Sigmoid colon (tissue), 7 donors: ENCODE results near the gene DYRK4. TPM values are rescaled to one million over a fixed set of nuclear protein-coding genes. Genes with fewer than 3 reads are reported as not detected.
A peak's percentile ranks its signal among the peaks of the same experiment; 100 is the strongest.

Experiments used
- DNase-seq: peaks from one replicate; pipeline ENCODE4 v3.0.0-alpha.2; 2019
- H3K27ac ChIP-seq, 4 donors: fragments of 200-600 bp; sonication (generic); one replicate each; pipeline ENCODE4 v1.5.1; 2016 to 2019; ENCODE audit warnings: mild to moderate bottlenecking in 1 of 4
- H3K27me3 ChIP-seq, 3 donors: fragments of 200-600 bp; sonication (generic); one replicate each; pipeline ENCODE4 v1.5.1; 2019; ENCODE audit warnings: mild to moderate bottlenecking in 1 of 3
- H3K36me3 ChIP-seq, 4 donors: fragments of 200-600 bp; sonication (generic); one replicate each; pipeline ENCODE4 v1.5.1; 2016 to 2019
- H3K4me1 ChIP-seq, 4 donors: fragments of 200-600 bp; sonication (generic); one replicate each; pipeline ENCODE4 v1.5.1; 2017 to 2019
- H3K4me3 ChIP-seq, 4 donors: fragments of 200-600 bp; sonication (generic); one replicate each; pipeline ENCODE4 v1.5.1; 2017 to 2019; ENCODE audit warnings: mild to moderate bottlenecking in 2 of 4, moderate library complexity in 1 of 4
- H3K9me3 ChIP-seq, 4 donors: fragments of 200-600 bp in 3 of 4; sonication (generic) in 3 of 4; one replicate each; pipeline versions ENCODE4 v1.5.1 to v1.6.1; 2013 to 2019
- EP300 ChIP-seq, 4 donors: sonication (generic); formaldehyde crosslinking; IDR thresholded peaks; one replicate each; pipeline ENCODE4 v1.6.1; 2017; ENCODE audit warnings: antibody characterized with exemption in 4 of 4
- POLR2A ChIP-seq, 2 donors: fragments of 450-650 bp; IDR thresholded peaks; one replicate each; pipeline ENCODE4 v1.6.1; 2016; ENCODE audit warnings: antibody characterized with exemption in 2 of 2, mild to moderate bottlenecking in 2 of 2, moderate library complexity in 2 of 2
- POLR2AphosphoS5 ChIP-seq, 4 donors: sonication (generic); formaldehyde crosslinking; IDR thresholded peaks; one replicate each; pipeline ENCODE4 v1.6.1; 2017; ENCODE audit warnings: antibody characterized with exemption in 4 of 4
- WGBS, 2 donors: extraction: QIAGEN DNeasy Blood & Tissue Kit; methylation state at CpG; one replicate each; pipeline ENCODE4 v1.1.7; 2013; 5-methylcytosine and 5-hydroxymethylcytosine counted together
- intact Hi-C: fragments of 100-400 bp; cut with DNase I; formaldehyde crosslinking; loops from one replicate; pipeline ENCODE4 v1.15.1; 2023
- polyA plus RNA-seq, 3 donors: library from polyadenylated mRNA; stranded (reverse); fragments of 200-250 nt; gene quantifications; one replicate each; pipeline ENCODE4 v1.2.3, GENCODE V29; 2013
- total RNA-seq, 4 donors: library from RNA; depleted of rRNA; stranded (reverse); fragments of >200 nt; gene quantifications; one replicate each; pipeline ENCODE4 v1.1.0, GENCODE V29; 2016
- TF ChIP-seq, protein P1 (sequence below), 4 experiments: fragments of 450-650 bp in 3 of 4; fragments of 200-600 bp in 1 of 4; IDR thresholded peaks; one replicate each; pipeline ENCODE4 v1.5.1; 2016 to 2019; ENCODE audit warnings: antibody characterized with exemption in 4 of 4, mild to moderate bottlenecking in 3 of 4, moderate library complexity in 2 of 4
- donor health status: healthy with polysubstance abuse.
- donor health status: Bipolar disorder and iron deficiency.
- donor health status: healthy.

DYRK4 gene
- total and polyA plus RNA-seq, 7 donors: 22.5 to 63.5 (median 31.9) TPM

DNA sequence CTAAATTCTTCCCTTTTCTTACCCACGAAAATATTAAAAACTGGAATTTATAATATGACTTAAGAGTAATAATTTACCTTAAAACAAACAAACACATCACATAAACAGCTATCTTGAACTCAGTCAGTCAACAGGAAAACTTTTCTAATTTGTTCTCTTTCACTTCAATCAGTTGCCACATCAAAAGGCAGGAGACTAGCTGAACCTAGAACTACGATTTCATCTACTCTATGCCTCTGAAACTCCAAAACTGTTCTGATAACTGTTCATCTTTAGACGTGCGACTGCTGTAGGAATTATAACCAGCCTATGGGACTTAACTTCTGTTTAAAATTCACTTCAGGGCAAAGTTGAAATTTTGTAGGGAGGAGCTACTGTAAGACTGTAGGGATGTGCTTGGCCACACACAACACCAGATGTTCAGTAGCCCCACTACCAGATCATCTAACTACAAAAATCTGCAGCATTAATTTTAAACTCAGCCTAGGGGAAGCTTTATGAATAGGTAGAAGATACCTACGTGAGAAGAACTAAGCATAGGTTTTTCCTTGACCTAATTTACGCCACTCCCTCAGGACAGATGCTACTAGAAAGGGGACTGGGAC is 30.9 kb upstream of the DYRK4 start:
- Histone ChIP-seq H3K27ac (no peak overlapping the region), H3K4me1 (no peaks in the 10 kb centered on the region), H3K9me3 (no peaks in the 10 kb centered on the region), H3K36me3 (peaks cover 5 to 69% (median 9%) of the 10 kb centered on the region in 4 donors), H3K4me3 (no peak overlapping the region), H3K27me3 (no peaks in the 10 kb centered on the region)
- WGBS, 2 donors: 78 to 81% methylated on average over 6 of the region's 6 CpGs
- DNase-seq: no peak
- intact Hi-C loops: loop anchor here (10.0 kb wide), 1 partner anchor 206 kb away; the partner anchor contains the start of gene TIGAR
- no peak for TF ChIP-seq EP300 (IDR thresholded peaks at IDR 0.05)
- TF ChIP-seq POLR2A (IDR thresholded peaks at IDR 0.05): no peak
- TF ChIP-seq POLR2AphosphoS5 (IDR thresholded peaks at IDR 0.05): no peak
- TF ChIP-seq, protein P1, sequence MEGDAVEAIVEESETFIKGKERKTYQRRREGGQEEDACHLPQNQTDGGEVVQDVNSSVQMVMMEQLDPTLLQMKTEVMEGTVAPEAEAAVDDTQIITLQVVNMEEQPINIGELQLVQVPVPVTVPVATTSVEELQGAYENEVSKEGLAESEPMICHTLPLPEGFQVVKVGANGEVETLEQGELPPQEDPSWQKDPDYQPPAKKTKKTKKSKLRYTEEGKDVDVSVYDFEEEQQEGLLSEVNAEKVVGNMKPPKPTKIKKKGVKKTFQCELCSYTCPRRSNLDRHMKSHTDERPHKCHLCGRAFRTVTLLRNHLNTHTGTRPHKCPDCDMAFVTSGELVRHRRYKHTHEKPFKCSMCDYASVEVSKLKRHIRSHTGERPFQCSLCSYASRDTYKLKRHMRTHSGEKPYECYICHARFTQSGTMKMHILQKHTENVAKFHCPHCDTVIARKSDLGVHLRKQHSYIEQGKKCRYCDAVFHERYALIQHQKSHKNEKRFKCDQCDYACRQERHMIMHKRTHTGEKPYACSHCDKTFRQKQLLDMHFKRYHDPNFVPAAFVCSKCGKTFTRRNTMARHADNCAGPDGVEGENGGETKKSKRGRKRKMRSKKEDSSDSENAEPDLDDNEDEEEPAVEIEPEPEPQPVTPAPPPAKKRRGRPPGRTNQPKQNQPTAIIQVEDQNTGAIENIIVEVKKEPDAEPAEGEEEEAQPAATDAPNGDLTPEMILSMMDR (IDR thresholded peaks at IDR 0.05): no peak

DNA sequence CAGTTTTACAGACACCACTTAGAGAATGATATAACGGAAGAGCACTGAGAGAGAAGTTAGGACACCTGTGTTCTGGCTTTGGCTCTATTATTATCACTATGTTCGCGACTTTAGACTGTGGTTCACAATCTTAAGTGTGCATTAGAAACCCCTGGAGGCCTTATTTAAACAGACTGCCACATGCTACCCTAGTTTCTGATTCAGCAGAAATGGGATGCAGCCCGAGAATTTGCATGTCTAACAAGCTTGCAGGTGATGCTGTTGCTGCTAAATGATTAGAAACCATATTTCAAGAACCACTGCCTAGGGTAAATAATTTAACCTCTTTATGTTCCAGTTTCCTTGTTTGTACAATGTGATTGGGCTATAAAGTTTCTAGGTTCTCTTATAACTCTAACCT is 26.9 kb upstream of the DYRK4 start:
- no peak for TF ChIP-seq EP300 (IDR thresholded peaks at IDR 0.05)
- TF ChIP-seq, protein P1 (IDR thresholded peaks at IDR 0.05): no peak
- no peak for TF ChIP-seq POLR2AphosphoS5 (IDR thresholded peaks at IDR 0.05)
- TF ChIP-seq POLR2A (IDR thresholded peaks at IDR 0.05): no peak
- Histone ChIP-seq H3K9me3 (no peaks in the 10 kb centered on the region), H3K4me3 (no peak overlapping the region), H3K27ac (no peak overlapping the region), H3K4me1 (peaks cover 0 to 19% (median 15%) of the 10 kb centered on the region in 4 donors), H3K36me3 (peaks cover 2 to 57% (median 9%) of the 10 kb centered on the region in 4 donors), H3K27me3 (no peaks in the 10 kb centered on the region)
- WGBS, 2 donors: 72 to 84% methylated on average over 4 of the region's 4 CpGs
- DNase-seq: no peak
- intact Hi-C loops: loop anchor here (5.0 to 10.0 kb wide), 4 partner anchors 72 to 210 kb away; partner anchors contain the start of genes AKAP3, NDUFA9 and TIGAR

DNA sequence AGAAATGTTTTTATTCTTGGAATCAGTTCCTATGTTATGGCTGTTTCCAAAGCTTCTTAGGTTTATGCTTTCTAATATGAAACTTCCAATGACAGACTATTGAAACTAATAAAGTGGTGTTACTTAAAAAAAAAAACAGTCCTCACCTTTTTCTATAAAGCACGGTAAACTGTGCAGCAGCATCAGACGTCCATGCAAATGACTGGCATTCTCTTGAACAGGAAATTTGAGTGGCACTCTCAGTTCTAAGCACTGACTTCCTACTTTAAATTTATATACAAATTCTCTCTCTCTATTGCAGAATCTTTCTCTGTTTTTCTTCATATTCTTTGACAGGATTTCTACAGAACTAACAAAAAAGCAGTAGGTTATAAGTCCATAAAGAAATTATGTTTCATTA is 26.1 kb upstream of the DYRK4 start:
- TF ChIP-seq POLR2A (IDR thresholded peaks at IDR 0.05) (no peak), EP300 (IDR thresholded peaks at IDR 0.05) (no peak), POLR2AphosphoS5 (IDR thresholded peaks at IDR 0.05) (no peak)
- TF ChIP-seq, protein P1 (IDR thresholded peaks at IDR 0.05): no peak
- no peak overlapping the region for H3K4me3 ChIP-seq
- WGBS, 2 donors: 57 to 69% methylated on average over 2 of the region's 2 CpGs
- no peak for DNase-seq
- peaks cover 0 to 19% (median 15%) of the 10 kb centered on the region in 4 donors for H3K4me1 ChIP-seq
- peaks cover 0 to 49% (median 9%) of the 10 kb centered on the region in 4 donors for H3K36me3 ChIP-seq
- intact Hi-C loops: loop anchor here (5.0 to 10.0 kb wide), 4 partner anchors 71 to 211 kb away; partner anchors contain the start of genes AKAP3, NDUFA9 and TIGAR
- H3K27ac ChIP-seq: no peak overlapping the region
- no peaks in the 10 kb centered on the region for H3K27me3 ChIP-seq
- H3K9me3 ChIP-seq: no peaks in the 10 kb centered on the region

DNA sequence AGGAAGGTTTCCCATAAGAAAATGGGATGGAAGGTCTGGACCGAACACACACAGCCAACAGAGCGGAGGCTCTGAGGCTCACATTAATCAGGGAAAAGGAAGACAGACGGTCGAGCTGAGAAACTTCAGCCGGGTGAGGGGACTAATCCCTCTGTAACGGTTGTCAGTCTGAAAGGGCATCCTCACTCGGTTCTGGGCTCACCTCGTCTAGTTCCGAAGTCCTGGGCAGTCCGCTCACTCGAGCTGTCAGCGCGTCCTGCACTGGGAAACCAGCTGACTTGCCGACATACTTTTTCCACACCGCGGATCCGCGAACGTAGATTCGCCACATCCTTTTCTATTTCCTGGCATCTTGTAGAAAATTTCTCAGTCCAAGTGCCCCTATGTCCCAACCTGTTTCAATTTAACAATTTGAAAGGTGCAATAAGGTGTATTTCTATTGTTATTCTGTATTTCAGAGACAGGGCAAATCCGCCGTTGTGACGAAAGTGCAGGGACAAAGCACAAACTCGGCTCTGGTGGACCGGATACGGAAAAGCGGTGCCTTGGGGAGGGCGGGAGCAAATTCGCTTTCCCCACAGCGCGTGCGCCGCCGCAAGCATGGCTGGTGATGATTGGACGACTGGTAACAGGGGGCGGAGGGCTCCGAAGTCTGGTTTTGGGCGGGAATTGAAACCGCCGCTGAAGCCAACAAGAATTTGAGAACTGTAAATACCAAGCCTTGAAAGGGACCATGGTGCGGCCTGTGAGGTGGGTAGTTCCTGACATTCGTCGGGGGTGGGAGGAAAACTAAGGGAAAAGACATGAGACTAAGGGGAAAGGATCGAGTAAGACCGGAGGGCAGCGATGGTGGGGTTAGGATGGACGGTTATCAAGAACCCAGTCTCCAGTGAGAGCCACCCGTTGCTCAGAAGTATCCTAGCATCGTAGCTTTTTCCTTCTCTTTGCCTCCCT is 23.5 kb upstream of the DYRK4 start, which contains the start of gene RAD51AP1:
Gene RAD51AP1 (plus strand): TSS at position 684 of the 954 bp plus-strand sequence. CDS start 50 bp downstream, at position 734.
- H3K36me3 ChIP-seq: peaks cover 0 to 23% (median 3%) of the 10 kb centered on the region in 4 donors
- peak in 1 of 4 donors; percentile 13 for TF ChIP-seq EP300 (IDR thresholded peaks at IDR 0.05)
- TF ChIP-seq POLR2AphosphoS5 (IDR thresholded peaks at IDR 0.05): peak; percentile 47 to 74 (median 71)
- TF ChIP-seq POLR2A (IDR thresholded peaks at IDR 0.05): no peak
- intact Hi-C loops: loop anchor here (5.0 to 10.0 kb wide), 4 partner anchors 69 to 214 kb away; partner anchors contain the start of genes AKAP3, NDUFA9 and TIGAR
- H3K27ac ChIP-seq: peak within 1 kb of the TSS; percentile 86 to 94 (median 89)
- no peaks in the 10 kb centered on the region for H3K9me3 ChIP-seq
- H3K27me3 ChIP-seq: no peaks in the 10 kb centered on the region
- H3K4me1 ChIP-seq: peaks cover 0 to 19% (median 15%) of the 10 kb centered on the region in 4 donors
- peak; percentile 96 for DNase-seq
- H3K4me3 ChIP-seq: peak within 1 kb of the TSS; percentile 64 to 81 (median 74)
- 0% methylated on average over 49 of the region's 49 CpGs for WGBS, 2 donors
